HepG2 (cell line): Measurements from ENCODE around the gene FBXW8. TPM values are rescaled to one million over a fixed set of nuclear protein-coding genes. Genes with fewer than 3 reads are reported as not detected.

Experiments
- ASH2L ChIP-seq: fragments of 300-600, 200-600 bp; sonication (generic); IDR thresholded peaks from 2 replicates; pipeline ENCODE4 v1.7.0; 2017; ENCODE audit warnings: low read depth, mild to moderate bottlenecking, moderate library complexity, mixed read lengths, low read length; ENCODE audit not compliant: insufficient read length
- CCDC6 ChIP-seq: sonication (generic); formaldehyde crosslinking; IDR thresholded peaks from 2 replicates; pipeline ENCODE4 v1.8.1; 2022; ENCODE audit warnings: mild to moderate bottlenecking, missing genetic modification reagents, moderate library complexity
- ELF4 ChIP-seq: sonication (generic); formaldehyde crosslinking; IDR thresholded peaks from 2 replicates; pipeline ENCODE4 v1.5.0; 2020; ENCODE audit warnings: missing genetic modification reagents, mild to moderate bottlenecking, moderate library complexity, borderline replicate concordance
- FOXJ3 ChIP-seq: sonication (generic); formaldehyde crosslinking; IDR thresholded peaks from 2 replicates; pipeline ENCODE4 v1.4.0; 2020; ENCODE audit warnings: missing genetic modification reagents, mild to moderate bottlenecking, borderline replicate concordance
- GFI1 ChIP-seq: sonication (generic); formaldehyde crosslinking; IDR thresholded peaks from 2 replicates; pipeline ENCODE4 v1.5.0; 2020; ENCODE audit warnings: missing genetic modification reagents, mild to moderate bottlenecking, borderline replicate concordance
- JUND ChIP-seq: sonication (generic); formaldehyde crosslinking; IDR thresholded peaks from 2 replicates; pipeline ENCODE4 v1.8.0; 2022; ENCODE audit warnings: mild to moderate bottlenecking, missing genetic modification reagents
- LBX2 ChIP-seq: sonication (generic); formaldehyde crosslinking; IDR thresholded peaks from 2 replicates; pipeline ENCODE4 v1.5.0; 2020; ENCODE audit warnings: missing genetic modification reagents, mild to moderate bottlenecking, borderline replicate concordance
- MXD1 ChIP-seq: sonication (generic); formaldehyde crosslinking; IDR thresholded peaks from 2 replicates; pipeline ENCODE4 v1.4.0; 2020; ENCODE audit warnings: mild to moderate bottlenecking, missing genetic modification reagents
- NR3C1 ChIP-seq: sonication (generic); formaldehyde crosslinking; IDR thresholded peaks from 2 replicates; pipeline ENCODE4 v1.4.0; 2020; ENCODE audit warnings: missing genetic modification reagents
- PCBP1 ChIP-seq: fragments of 200-400 bp; formaldehyde crosslinking; IDR thresholded peaks from 2 replicates; pipeline ENCODE4 v1.6.1; 2017; ENCODE audit warnings: mild to moderate bottlenecking, low read depth, low read length, borderline replicate concordance
- PHF20 ChIP-seq: sonication (generic); formaldehyde crosslinking; IDR thresholded peaks from 2 replicates; pipeline ENCODE4 v1.5.0; 2020; ENCODE audit warnings: mild to moderate bottlenecking, missing genetic modification reagents
- RAD51 ChIP-seq: fragments of 450-650 bp; IDR thresholded peaks from 2 replicates; pipeline ENCODE4 v1.6.1; 2016; ENCODE audit warnings: borderline replicate concordance
- RARG ChIP-seq: sonication (generic); formaldehyde crosslinking; IDR thresholded peaks from 2 replicates; pipeline ENCODE4 v1.4.0; 2020; ENCODE audit warnings: low read depth, mild to moderate bottlenecking, missing genetic modification reagents
- SIN3B ChIP-seq: fragments of 150-350 bp; IDR thresholded peaks from 2 replicates; pipeline ENCODE4 v1.6.1; 2014; ENCODE audit warnings: low read length
- TRAFD1 ChIP-seq: sonication (generic); formaldehyde crosslinking; IDR thresholded peaks from 2 replicates; pipeline ENCODE4 v1.5.1; 2020; ENCODE audit warnings: missing genetic modification reagents, mild to moderate bottlenecking, borderline replicate concordance
- ZBTB26 ChIP-seq: IDR thresholded peaks from 2 replicates; pipeline ENCODE4 v1.6.1; 2016; ENCODE audit warnings: missing compliant biosample characterization, missing genetic modification reagents, borderline replicate concordance
- ZFP91 ChIP-seq: sonication (generic); formaldehyde crosslinking; IDR thresholded peaks from 2 replicates; pipeline ENCODE4 v1.9.0; 2022; ENCODE audit warnings: missing genetic modification reagents, mild to moderate bottlenecking, borderline replicate concordance
- ZNF367 ChIP-seq: sonication (generic); formaldehyde crosslinking; IDR thresholded peaks from 2 replicates; pipeline ENCODE4 v1.4.0; 2020; ENCODE audit warnings: missing genetic modification reagents, borderline replicate concordance
- ZNF44 ChIP-seq: sonication (generic); formaldehyde crosslinking; IDR thresholded peaks from 2 replicates; pipeline ENCODE4 v1.5.1; 2020; ENCODE audit warnings: mild to moderate bottlenecking, missing genetic modification reagents
- ZNF496 ChIP-seq: sonication (generic); formaldehyde crosslinking; IDR thresholded peaks from 2 replicates; pipeline ENCODE4 v1.8.1; 2023; ENCODE audit warnings: mild to moderate bottlenecking, moderate library complexity, missing genetic modification reagents; ENCODE audit not compliant: insufficient replicate concordance
- ZNF562 ChIP-seq: sonication (generic); formaldehyde crosslinking; IDR thresholded peaks from 2 replicates; pipeline ENCODE4 v1.8.0; 2022; ENCODE audit warnings: missing genetic modification reagents, borderline replicate concordance
- ZNF615 ChIP-seq: sonication (generic); formaldehyde crosslinking; IDR thresholded peaks from 2 replicates; pipeline ENCODE4 v1.5.0; 2020; ENCODE audit warnings: mild to moderate bottlenecking, missing genetic modification reagents, borderline replicate concordance
- ZNF792 ChIP-seq: IDR thresholded peaks from 2 replicates; pipeline ENCODE4 v1.6.1; 2016
- ZSCAN21 ChIP-seq: sonication (generic); formaldehyde crosslinking; IDR thresholded peaks from 2 replicates; pipeline ENCODE4 v1.8.0; 2022; ENCODE audit warnings: mild to moderate bottlenecking, missing genetic modification reagents, moderate library complexity, borderline replicate concordance
- polyA plus RNA-seq, 8 experiments: library from polyadenylated mRNA; depleted of rRNA in 3 of 8; stranded (reverse) in 7 of 8; unstranded in 1 of 8; fragments of >200 nt; fragmentation: Illumina TruSeq in 4 of 8; extraction: Trizol in 4 of 8; gene quantifications; 2 replicates each; pipeline versions ENCODE4 v1.2.1 to v1.2.3, GENCODE V29; 2011 to 2016; ENCODE audit warnings: low read depth in 4 of 8, missing spikeins in 1 of 8, mixed read lengths in 1 of 8; ENCODE audit not compliant: insufficient read depth in 1 of 8
- total RNA-seq, 5 experiments: library from RNA; depleted of rRNA; stranded (reverse); fragments of >200 nt; fragmentation: Illumina TruSeq; extraction: Trizol; gene quantifications; 2 replicates each; pipeline ENCODE4 v1.2.3, GENCODE V29; 2016; ENCODE audit warnings: low read depth in 1 of 5

The FBXW8 gene
- total and polyA plus RNA-seq, 2 of the 13 experiments (the other 11 are each of a cell fraction or from before 2014, with no cell fraction given) = 5.1 to 5.9 TPM

DNA sequence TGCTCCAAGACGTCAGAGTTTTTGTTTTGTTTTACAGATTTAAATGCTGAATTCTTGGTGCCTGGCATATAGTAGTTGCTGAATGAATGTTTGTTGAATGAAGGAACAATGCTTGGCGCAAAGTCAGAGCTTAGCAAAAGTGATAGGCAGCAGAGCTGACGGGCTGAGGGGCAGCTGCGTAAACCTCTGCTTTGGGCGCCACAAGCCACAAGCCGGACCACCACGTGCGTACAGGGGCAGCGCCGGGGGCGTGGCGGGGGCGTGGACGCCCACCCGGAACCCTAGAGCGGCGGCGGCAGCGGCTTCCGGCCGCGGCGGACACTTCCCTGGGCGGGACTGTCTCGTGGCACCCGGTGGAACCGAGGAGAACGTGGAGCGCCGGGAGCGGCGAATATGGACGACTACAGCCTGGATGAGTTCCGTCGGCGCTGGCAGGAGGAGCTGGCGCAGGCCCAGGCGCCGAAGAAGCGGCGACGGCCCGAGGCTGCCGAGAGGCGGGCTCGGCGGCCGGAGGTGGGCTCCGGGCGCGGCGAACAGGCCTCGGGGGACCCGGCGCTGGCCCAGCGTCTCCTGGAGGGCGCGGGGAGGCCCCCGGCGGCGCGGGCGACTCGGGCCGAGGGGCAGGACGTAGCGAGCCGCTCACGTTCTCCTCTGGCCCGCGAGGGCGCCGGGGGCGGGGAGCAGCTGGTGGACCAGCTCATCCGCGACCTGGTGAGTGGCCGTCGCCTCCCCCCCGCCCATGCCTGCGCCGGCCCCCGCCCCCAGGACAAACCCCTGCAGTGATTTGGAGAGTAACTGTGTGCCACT is at the start of gene FBXW8 (continued):
- TF ChIP-seq CCDC6 (CRISPR knock-in tag) (peak; percentile 90), MXD1 (CRISPR knock-in tag) (peak; percentile 98; the same call in 1 of the 2 replicates), ZNF792 (CRISPR knock-in tag) (no peak), RAD51 (no peak), LBX2 (no peak), ZNF367 (CRISPR knock-in tag) (no peak), SIN3B (0 out of 2 replicates have a peak, but pooled peaks have one; percentile 35), RARG (CRISPR knock-in tag) (no peak), NR3C1 (no peak), FOXJ3 (CRISPR knock-in tag) (no peak), GFI1 (CRISPR knock-in tag) (peak; percentile 84; the same call in 1 of the 2 replicates), TRAFD1 (no peak), ELF4 (peak; percentile 53; the same call in 1 of the 2 replicates), ZFP91 (peak; percentile 85), JUND (peak; percentile 31; the same call in 1 of the 2 replicates), ZNF44 (no peak), ZNF496 (CRISPR knock-in tag) (no peak), ZBTB26 (no peak), PHF20 (CRISPR knock-in tag) (peak; percentile 81), ZNF615 (no peak), PCBP1 (no peak), ASH2L (peak; percentile 79), ZSCAN21 (CRISPR knock-in tag) (peak; percentile 80), ZNF562 (CRISPR knock-in tag) (no peak)
